ENCODE measurements around the gene SCUBE3. TPM values are rescaled to one million over a fixed set of nuclear protein-coding genes. Genes with fewer than 3 reads are reported as not detected.

SCUBE3 gene
- total RNA-seq, 1 experiment from 2014 or later: 0.05 TPM

DNA sequence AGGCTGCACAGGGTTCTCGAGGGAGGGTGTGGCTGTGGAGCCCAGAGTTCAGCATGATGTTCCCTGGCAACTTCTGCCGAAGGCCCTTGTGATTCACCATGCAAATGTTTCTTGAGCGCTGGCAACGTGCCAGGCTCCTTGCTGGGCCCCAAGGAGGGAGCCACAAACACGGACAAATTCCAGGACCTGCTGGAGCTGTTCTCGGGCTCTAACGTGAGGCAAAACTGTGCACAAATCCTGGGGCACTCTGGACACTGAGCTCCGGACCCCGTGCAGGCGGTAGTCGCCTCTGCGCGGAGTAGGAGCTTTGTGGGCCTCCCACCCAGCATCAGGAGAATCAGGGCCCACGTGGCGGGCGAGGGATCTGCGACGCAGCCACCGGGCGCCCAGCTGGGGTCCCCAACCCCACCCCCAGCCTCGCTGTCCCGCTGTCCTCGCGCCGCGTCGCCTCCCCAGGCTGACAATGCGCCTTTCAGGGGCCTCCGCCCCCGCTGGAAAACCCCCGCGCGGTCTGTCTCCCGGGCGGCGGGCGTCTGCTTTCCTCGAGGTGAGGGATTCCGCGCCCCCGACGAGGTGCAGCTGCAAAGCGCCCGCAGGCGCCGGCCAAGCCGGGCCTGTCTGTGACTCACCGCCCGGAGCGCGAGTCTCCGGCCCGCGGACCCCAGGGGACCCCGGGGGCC, 31.7 kb upstream of the SCUBE3 start:
- H3K9me3 ChIP-seq (ENCODE audit: control insufficient read depth in 1 of 2, insufficient read depth in 1 of 2, low read depth in 1 of 2, low read length in 2 of 2): no peaks in the 10 kb centered on the region
- ChIA-PET POLR2A (interaction anchor here (1.1 to 1.4 kb wide), 2 partner anchors 9 to 24 kb away, joined by 3 read pairs; no protein-coding TSS in a partner anchor), RAD21 (ENCODE audit: low non-redundant PET in 1 of 2, low total read pairs in 2 of 2, uncharacterized antibody in 2 of 2, unreplicated experiment in 2 of 2) (no interaction called here), CTCF (interaction anchor here (1.1 kb wide), 1 partner anchor 23 kb away, joined by 3 read pairs; no protein-coding TSS in a partner anchor)
- peak overlapping the region; percentile 86 for H3K4me2 ChIP-seq (ENCODE audit: low read length)
- peak overlapping the region; percentile 63 for H3K27ac ChIP-seq (ENCODE audit: low read depth, low read length)
- no TSS peak for BruUV-seq (replicated peaks)
- no peaks in the 10 kb centered on the region for H3K36me3 ChIP-seq (ENCODE audit: control insufficient read depth in 1 of 2, insufficient read depth in 2 of 2, low read length in 2 of 2)
- peak overlapping the region; percentile 33 to 51 for H3K4me3 ChIP-seq (replicated peaks in 1 of 2; ENCODE audit: low read depth in 1 of 2, low read length in 2 of 2)
- no peaks in the 10 kb centered on the region for H3K27me3 ChIP-seq (ENCODE audit: insufficient read depth, low read length)
- H2AFZ ChIP-seq (ENCODE audit: low read depth, low read length, poor library complexity, severe bottlenecking): peak overlapping the region; percentile 28
- peak; percentile 86 for DNase-seq (ENCODE audit: low read depth, low spot score)
- H3K9me2 ChIP-seq (ENCODE audit: insufficient read depth): no peaks in the 10 kb centered on the region
- no peaks in the 10 kb centered on the region for H3K79me2 ChIP-seq (ENCODE audit: insufficient read depth, low read length)
- H4K20me1 ChIP-seq (ENCODE audit: insufficient read depth): no peaks in the 10 kb centered on the region
- intact Hi-C loops (cut with micrococcal nuclease): no loop called here
- TF ChIP-seq SP1 (IDR thresholded peaks at IDR 0.05; ENCODE audit: low read depth) (peak; percentile 69; the same call in 1 of the 2 replicates), TCF7L2 (IDR thresholded peaks at IDR 0.05; ENCODE audit: borderline replicate concordance, extremely low read depth, insufficient read depth, insufficient read length) (peak; percentile 32), SIN3A (IDR thresholded peaks at IDR 0.05; ENCODE audit: low read depth) (no peak), JUND (IDR thresholded peaks at IDR 0.05) (peak; percentile 58), ZFX (IDR thresholded peaks at IDR 0.05) (peak; percentile 48; the same call in 1 of the 2 replicates), CBX3 (IDR thresholded peaks at IDR 0.05; ENCODE audit: low read depth) (peak; percentile 49), POLR2AphosphoS5 (IDR thresholded peaks at IDR 0.05; ENCODE audit: low read depth, low read length) (peak; percentile 60), FOSL1 (IDR thresholded peaks at IDR 0.05; ENCODE audit: low read depth) (0 out of 2 replicates have a peak, but pooled peaks have one; percentile 12), EGR1 (IDR thresholded peaks at IDR 0.05; ENCODE audit: low read depth) (peak; percentile 59), EZH2 (IDR thresholded peaks at IDR 0.05) (no peak)
- TF ChIP-seq, protein P1, sequence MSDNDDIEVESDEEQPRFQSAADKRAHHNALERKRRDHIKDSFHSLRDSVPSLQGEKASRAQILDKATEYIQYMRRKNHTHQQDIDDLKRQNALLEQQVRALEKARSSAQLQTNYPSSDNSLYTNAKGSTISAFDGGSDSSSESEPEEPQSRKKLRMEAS (IDR thresholded peaks at IDR 0.05): peak; percentile 59
- TF ChIP-seq, protein P2, sequence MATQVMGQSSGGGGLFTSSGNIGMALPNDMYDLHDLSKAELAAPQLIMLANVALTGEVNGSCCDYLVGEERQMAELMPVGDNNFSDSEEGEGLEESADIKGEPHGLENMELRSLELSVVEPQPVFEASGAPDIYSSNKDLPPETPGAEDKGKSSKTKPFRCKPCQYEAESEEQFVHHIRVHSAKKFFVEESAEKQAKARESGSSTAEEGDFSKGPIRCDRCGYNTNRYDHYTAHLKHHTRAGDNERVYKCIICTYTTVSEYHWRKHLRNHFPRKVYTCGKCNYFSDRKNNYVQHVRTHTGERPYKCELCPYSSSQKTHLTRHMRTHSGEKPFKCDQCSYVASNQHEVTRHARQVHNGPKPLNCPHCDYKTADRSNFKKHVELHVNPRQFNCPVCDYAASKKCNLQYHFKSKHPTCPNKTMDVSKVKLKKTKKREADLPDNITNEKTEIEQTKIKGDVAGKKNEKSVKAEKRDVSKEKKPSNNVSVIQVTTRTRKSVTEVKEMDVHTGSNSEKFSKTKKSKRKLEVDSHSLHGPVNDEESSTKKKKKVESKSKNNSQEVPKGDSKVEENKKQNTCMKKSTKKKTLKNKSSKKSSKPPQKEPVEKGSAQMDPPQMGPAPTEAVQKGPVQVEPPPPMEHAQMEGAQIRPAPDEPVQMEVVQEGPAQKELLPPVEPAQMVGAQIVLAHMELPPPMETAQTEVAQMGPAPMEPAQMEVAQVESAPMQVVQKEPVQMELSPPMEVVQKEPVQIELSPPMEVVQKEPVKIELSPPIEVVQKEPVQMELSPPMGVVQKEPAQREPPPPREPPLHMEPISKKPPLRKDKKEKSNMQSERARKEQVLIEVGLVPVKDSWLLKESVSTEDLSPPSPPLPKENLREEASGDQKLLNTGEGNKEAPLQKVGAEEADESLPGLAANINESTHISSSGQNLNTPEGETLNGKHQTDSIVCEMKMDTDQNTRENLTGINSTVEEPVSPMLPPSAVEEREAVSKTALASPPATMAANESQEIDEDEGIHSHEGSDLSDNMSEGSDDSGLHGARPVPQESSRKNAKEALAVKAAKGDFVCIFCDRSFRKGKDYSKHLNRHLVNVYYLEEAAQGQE (IDR thresholded peaks at IDR 0.05; ENCODE audit: low read depth): no peak
- peak overlapping the region; percentile 53 for H3K9ac ChIP-seq (ENCODE audit: low read length)
- peaks cover 20 to 44% of the 10 kb centered on the region in 2 experiments for H3K4me1 ChIP-seq (ENCODE audit: control insufficient read depth in 1 of 2, insufficient read depth in 2 of 2, low read length in 2 of 2)
- peak; percentile 88 for ATAC-seq

Data from HCT116 (cell line).